ENCODE data around the gene ANO3. TPM values are rescaled to one million over a fixed set of nuclear protein-coding genes. Genes with fewer than 3 reads are reported as not detected.
"Not testable (repeated sequence)": the region's sequence is repeated elsewhere in the genome, so short reads cannot be mapped to it uniquely, and the experiment has no call there.

ANO3 gene
- total RNA-seq, 1 experiment from 2014 or later, result not detected

DNA sequence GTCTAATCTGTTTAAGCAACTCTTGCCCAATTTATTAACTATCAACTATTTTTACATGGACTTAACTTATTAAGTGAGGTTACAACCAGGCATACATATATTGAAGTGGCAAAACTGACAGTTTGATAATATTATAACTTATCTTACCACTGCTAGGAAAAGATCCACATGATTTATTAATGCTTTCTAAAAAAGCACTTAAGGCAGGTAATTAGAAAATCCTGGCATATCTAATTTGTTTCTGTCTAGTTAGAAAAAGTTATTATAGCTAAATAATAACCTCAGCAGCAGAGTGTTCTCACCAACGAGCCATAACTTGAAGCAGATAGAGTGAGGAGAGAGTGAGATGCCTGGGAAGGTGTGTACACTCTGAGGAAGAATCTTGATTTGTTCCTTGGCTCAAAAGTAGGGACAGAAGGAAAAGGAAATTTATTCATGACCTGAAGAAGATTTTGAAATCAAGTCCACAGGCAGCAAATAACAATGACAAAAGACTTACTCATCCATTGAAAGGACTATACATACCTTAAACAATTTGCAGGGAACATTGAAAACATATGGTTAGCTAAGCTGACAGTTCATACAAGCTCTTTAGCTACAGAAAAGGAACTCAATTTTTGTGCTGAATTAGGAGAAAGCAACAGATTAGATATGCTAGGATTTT is 247.2 kb downstream of the ANO3 start:
- no peak for DNase-seq (ENCODE audit: low read depth in 1 of 2, low spot score in 2 of 2)
- Histone ChIP-seq H3K4me1 (replicated peaks) (no peaks in the 10 kb centered on the region), H3K27me3 (replicated peaks) (no peaks in the 10 kb centered on the region), H3K27ac (no peak overlapping the region), H3K36me3 (no peaks in the 10 kb centered on the region), H3K9me3 (replicated peaks) (no peaks in the 10 kb centered on the region), H3K4me3 (no peak overlapping the region)

DNA sequence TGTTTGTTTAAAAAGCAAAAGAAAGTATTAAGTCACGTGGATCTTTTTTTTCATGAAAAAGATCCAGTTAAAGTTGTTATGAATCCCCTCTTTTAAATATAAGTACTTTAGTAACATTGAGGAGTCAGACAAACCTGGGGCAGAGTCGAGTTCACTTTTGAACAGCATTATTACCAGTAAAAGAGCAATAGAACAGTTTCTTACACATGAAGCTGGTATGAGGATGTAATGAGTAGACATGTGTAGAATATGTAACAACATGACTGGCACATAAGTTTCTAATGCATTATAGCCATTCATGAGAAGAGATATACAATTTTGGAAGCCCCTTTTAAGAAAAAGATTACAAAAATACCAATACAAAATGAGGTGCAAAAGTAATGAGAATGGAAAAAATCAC is 247.8 kb downstream of the ANO3 start:
- H3K27ac ChIP-seq, result no peak overlapping the region
- no peak for DNase-seq (ENCODE audit: low read depth in 1 of 2, low spot score in 2 of 2)
- H3K9me3 ChIP-seq (replicated peaks), result no peaks in the 10 kb centered on the region
- no peaks in the 10 kb centered on the region for H3K27me3 ChIP-seq (replicated peaks)
- no peaks in the 10 kb centered on the region for H3K36me3 ChIP-seq
- no peak overlapping the region for H3K4me3 ChIP-seq
- H3K4me1 ChIP-seq (replicated peaks), result no peaks in the 10 kb centered on the region

DNA sequence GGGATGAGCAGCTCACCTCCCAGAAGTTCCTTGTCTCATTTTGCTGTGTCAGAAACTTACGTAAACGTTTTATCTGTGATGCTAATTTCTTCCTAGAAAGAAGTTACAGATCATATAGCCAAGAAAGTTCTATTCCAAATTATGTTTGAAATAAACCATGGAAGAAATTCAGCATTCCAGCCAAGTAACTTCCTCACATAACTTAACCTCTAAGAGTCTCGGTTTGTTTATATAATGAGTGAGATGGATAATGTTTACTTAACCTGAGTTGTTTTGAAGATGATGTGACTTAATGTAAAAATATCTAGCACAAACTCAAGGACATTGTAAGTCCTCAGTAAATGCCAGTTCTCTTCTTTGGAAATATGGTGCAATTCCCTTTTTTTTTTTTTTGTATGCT is 249.0 kb downstream of the ANO3 start:
- Histone ChIP-seq H3K9me3 (replicated peaks) (no peaks in the 10 kb centered on the region), H3K4me3 (no peak overlapping the region), H3K27ac (no peak overlapping the region), H3K4me1 (replicated peaks) (no peaks in the 10 kb centered on the region), H3K27me3 (replicated peaks) (no peaks in the 10 kb centered on the region), H3K36me3 (no peaks in the 10 kb centered on the region)
- DNase-seq (ENCODE audit: low read depth in 1 of 2, low spot score in 2 of 2), result no peak

DNA sequence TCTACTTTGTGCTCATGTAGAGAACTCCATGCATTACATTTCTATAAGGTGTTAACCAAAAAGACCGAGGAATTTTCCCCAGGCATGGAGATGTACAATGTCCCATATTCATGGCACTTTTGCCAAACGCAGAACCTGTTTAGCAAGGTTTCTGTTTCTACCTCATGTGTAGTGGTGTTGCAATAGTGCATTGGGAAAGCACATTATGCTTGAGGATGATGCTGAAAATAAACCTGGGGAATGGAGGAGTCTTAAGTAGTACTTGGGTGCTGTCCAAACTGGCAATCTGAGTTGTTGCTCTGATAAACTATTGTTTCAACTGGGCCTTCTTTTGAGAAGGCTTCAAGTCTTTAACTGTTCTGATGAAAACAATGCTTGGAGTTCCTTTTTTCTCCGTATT is 251.6 kb downstream of the ANO3 start:
- Histone ChIP-seq H3K27me3 (replicated peaks) (no peaks in the 10 kb centered on the region), H3K4me1 (replicated peaks) (no peaks in the 10 kb centered on the region), H3K9me3 (replicated peaks) (no peaks in the 10 kb centered on the region), H3K36me3 (no peaks in the 10 kb centered on the region), H3K4me3 (no peak overlapping the region), H3K27ac (no peak overlapping the region)
- DNase-seq (ENCODE audit: low read depth in 1 of 2, low spot score in 2 of 2), result no peak

DNA sequence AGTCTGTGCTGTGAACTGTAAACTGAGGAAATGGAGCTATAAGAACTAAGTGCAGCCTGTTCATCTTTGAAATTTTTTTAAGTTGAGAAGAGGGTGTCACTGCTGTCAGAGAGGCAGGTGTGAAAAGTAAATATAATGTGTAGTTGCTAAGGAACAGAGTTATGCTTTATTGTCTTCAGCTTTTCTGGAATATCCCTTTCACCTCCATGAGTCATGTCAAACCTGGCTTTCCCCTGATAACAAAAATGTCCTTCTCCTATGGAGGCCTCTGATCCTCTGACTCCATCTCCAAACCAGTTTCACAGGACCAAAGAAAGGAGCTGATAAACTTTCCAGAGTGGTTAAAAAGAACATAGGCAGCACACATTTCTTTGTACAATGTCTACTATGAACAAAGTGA is 252.9 kb downstream of the ANO3 start:
- Histone ChIP-seq H3K27ac (no peak overlapping the region), H3K4me3 (no peak overlapping the region), H3K9me3 (replicated peaks) (no peaks in the 10 kb centered on the region), H3K27me3 (replicated peaks) (no peaks in the 10 kb centered on the region), H3K4me1 (replicated peaks) (no peaks in the 10 kb centered on the region), H3K36me3 (no peaks in the 10 kb centered on the region)
- DNase-seq (ENCODE audit: low read depth in 1 of 2, low spot score in 2 of 2), result no peak

- H3K36me3 ChIP-seq, result no peaks in the 10 kb centered on the region
- H3K27ac ChIP-seq, result no peak overlapping the region
- H3K4me3 ChIP-seq, result no peak overlapping the region
- no peaks in the 10 kb centered on the region for H3K27me3 ChIP-seq (replicated peaks)
- H3K4me1 ChIP-seq (replicated peaks), result no peaks in the 10 kb centered on the region
- H3K9me3 ChIP-seq (replicated peaks), result no peaks in the 10 kb centered on the region
- no peak for DNase-seq (ENCODE audit: low read depth in 1 of 2, low spot score in 2 of 2)
Observed at GRCh38 chr11:26587073-26587472, 255.1 kb downstream of the ANO3 start.

DNA sequence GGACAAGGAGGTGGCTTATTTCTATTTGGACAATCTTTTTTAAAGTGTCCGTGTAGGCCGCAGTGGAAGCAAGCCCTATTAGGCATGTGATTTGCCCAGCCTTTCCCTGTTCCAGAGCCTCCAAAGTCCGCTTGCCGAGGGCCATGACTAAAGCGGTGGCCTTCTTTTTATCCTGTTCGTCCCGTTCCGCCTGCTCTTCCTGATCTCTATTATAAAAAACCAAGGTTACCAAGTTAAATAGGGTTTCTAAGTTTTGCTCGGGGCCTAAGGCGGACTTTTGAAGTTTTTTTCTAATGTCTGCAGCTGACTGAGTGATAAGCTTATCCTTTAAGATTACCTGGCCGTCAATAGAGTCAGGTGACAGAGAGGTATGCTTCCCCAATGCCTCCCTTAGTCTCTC is 261.8 kb downstream of the ANO3 start:
- DNase-seq (ENCODE audit: low read depth in 1 of 2, low spot score in 2 of 2), result no peak
- Histone ChIP-seq H3K27ac (no peak overlapping the region), H3K4me1 (replicated peaks) (no peaks in the 10 kb centered on the region), H3K27me3 (replicated peaks) (no peaks in the 10 kb centered on the region), H3K9me3 (replicated peaks) (no peaks in the 10 kb centered on the region), H3K36me3 (no peaks in the 10 kb centered on the region), H3K4me3 (no peak overlapping the region)

- DNase-seq (ENCODE audit: low read depth in 1 of 2, low spot score in 2 of 2); H3K36me3 ChIP-seq; H3K27me3 ChIP-seq (replicated peaks); H3K27ac ChIP-seq; H3K4me3 ChIP-seq; H3K9me3 ChIP-seq (replicated peaks); H3K4me1 ChIP-seq (replicated peaks): not testable (repeated sequence)
Observed at GRCh38 chr11:26595207-26595865, 263.4 kb downstream of the ANO3 start.

DNA sequence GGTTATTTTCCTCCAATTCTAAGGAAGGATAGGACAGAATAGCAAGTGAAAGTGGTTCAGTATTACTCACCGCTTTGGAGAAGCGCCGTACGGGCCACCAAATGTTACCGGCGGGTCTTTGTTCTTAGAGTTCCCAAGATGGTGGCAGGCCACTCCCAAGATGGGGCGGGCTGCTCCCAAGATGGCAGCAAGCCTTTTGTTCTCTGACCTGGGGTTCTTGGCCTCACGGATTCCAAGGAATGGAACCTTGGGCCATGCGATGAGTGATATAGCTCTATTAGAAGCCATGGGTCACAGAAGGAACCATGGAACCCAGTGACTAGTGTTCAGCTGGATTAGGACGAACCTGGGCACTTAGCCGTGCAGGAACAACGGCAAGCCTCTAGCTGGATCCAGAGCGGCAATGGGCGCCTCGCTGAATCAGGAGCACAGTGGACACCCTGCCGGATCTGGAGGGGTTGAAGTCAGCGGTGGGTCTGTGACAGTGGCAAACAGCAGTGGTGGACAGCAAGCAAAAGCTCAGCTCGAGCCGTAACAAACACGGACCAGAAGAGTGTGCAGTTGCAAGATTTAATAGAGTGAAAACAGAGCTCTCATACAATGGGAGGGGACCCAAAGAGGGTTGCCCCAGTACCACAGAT is 265.2 kb downstream of the ANO3 start:
- H3K27me3 ChIP-seq (replicated peaks); H3K4me3 ChIP-seq; DNase-seq (ENCODE audit: low read depth in 1 of 2, low spot score in 2 of 2); H3K4me1 ChIP-seq (replicated peaks); H3K9me3 ChIP-seq (replicated peaks); H3K27ac ChIP-seq; H3K36me3 ChIP-seq: not testable (repeated sequence)

DNA sequence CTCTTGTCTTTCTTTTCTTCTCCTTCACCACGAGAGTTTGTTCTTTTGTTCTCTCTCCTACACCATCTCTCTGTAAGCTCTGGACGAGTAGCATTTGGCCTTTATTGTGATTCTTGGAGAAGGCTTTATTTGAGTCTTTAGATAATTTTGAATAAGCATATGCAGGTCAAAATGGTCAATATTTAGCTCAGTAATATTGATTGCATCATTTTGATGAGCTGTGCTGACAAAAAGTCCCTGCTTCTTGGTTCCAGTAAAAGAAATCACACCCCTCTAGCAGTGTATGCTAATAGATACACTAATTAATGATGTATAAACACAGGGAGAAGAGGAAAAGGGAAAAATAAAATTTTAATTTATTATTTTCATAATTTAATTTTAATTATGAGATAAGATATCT is 266.0 kb downstream of the ANO3 start:
- Histone ChIP-seq H3K36me3 (no peaks in the 10 kb centered on the region), H3K9me3 (replicated peaks) (no peaks in the 10 kb centered on the region), H3K27me3 (replicated peaks) (no peaks in the 10 kb centered on the region), H3K4me1 (replicated peaks) (no peaks in the 10 kb centered on the region), H3K27ac (no peak overlapping the region), H3K4me3 (no peak overlapping the region)
- no peak for DNase-seq (ENCODE audit: low read depth in 1 of 2, low spot score in 2 of 2)

- no peaks in the 10 kb centered on the region for H3K9me3 ChIP-seq (replicated peaks)
- H3K36me3 ChIP-seq, result no peaks in the 10 kb centered on the region
- H3K27ac ChIP-seq, result no peak overlapping the region
- no peaks in the 10 kb centered on the region for H3K27me3 ChIP-seq (replicated peaks)
- H3K4me3 ChIP-seq, result no peak overlapping the region
- no peaks in the 10 kb centered on the region for H3K4me1 ChIP-seq (replicated peaks)
- DNase-seq (ENCODE audit: low read depth in 1 of 2, low spot score in 2 of 2), result no peak
Observed at GRCh38 chr11:26599425-26599824, 267.5 kb downstream of the ANO3 start.

DNA sequence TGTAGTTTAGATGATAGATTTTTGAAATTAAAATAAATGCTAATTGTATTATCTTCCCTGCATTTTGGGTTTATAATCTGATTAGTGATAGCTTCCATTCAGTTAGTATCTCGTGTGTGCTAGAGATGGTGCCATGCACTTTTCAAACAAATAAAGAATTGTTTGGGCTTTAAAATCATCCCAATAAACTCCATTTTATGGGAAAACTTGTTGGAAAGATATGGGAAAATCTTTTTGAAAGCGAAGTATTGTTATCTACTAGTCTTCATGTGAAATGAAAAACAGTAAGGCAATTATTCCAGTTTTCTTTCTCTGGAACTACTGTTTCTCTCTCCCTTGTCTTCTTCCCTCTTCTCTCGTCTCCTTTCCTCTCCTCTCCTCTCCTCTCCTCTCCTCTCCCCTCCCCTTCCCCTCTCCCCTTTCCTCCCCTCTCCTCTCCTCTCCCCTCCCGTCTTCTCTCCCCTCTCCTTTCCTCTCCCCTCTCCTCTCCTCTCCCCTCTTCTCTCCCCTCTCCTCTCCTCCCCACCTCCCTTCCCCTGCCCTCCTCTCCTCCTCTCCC is 268.0 kb downstream of the ANO3 start:
- Histone ChIP-seq H3K27ac (no peak overlapping the region), H3K36me3 (no peaks in the 10 kb centered on the region), H3K9me3 (replicated peaks) (no peaks in the 10 kb centered on the region), H3K4me3 (no peak overlapping the region), H3K27me3 (replicated peaks) (no peaks in the 10 kb centered on the region), H3K4me1 (replicated peaks) (no peaks in the 10 kb centered on the region)
- DNase-seq (ENCODE audit: low read depth in 1 of 2, low spot score in 2 of 2), result no peak

DNA sequence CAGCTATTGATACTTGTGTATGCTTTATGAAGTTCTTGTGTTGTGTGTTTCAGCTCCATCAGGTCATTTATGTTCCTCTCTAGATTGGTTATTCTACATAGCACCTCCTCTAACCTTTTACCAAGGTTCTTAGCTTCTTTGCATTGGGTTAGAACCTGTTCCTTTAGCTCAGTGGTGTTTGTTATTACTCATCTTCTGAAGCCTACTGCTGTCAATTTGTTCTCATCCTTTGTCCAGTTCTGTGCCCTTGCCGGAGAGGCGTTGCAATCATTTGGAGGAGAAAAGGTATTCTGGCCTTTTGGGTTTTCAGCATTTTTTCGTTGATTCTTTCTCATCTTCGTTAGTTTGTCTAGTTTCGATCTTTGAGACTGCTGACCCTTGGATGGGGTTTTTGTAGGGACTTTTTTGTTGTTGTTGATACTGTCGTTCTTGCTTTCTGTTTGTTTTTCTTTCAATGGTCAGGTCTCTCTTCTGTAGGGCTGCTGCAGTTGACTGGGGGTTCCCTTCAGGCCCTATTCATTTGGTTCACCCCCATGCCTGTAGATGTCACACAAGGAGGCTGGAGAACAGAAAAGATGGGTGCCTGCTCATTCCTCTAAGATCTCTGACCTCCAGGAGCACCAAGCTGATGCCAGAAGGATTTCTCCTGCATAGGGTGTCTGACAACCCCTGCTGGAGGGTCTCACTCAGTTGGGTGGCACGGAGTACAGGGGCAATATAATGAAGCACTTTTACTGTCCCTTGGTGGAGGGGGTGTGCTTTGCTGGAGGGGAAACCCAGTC is 276.0 kb downstream of the ANO3 start:
- DNase-seq (ENCODE audit: low read depth in 1 of 2, low spot score in 2 of 2), result no peak
- Histone ChIP-seq H3K4me1 (replicated peaks) (no peaks in the 10 kb centered on the region), H3K36me3 (no peaks in the 10 kb centered on the region)

More for the DNA sequence above, 276.0 kb downstream of the ANO3 start:
- Histone ChIP-seq H3K27me3 (replicated peaks) (no peaks in the 10 kb centered on the region), H3K4me3 (no peak overlapping the region), H3K27ac (no peak overlapping the region), H3K9me3 (replicated peaks) (no peaks in the 10 kb centered on the region)

Data from SJSA1 (cell line).